K562 (cell line): ENCODE data around the gene ACTN4. TPM values are rescaled to one million over a fixed set of nuclear protein-coding genes. Genes with fewer than 3 reads are reported as not detected.

ENCODE experiments used
- ETS2 ChIP-seq: IDR thresholded peaks from 2 replicates; pipeline ENCODE4 v1.6.1; 2016; ENCODE audit warnings: borderline replicate concordance, missing genetic modification characterization, mild to moderate bottlenecking, moderate library complexity, missing compliant biosample characterization; ENCODE audit not compliant: poor library complexity, severe bottlenecking
- ETV6 ChIP-seq, 3 experiments: fragments of 150-350 bp in 1 of 3; sonication (generic) in 1 of 3; formaldehyde crosslinking in 1 of 3; IDR thresholded peaks; 2 replicates each; pipeline versions ENCODE4 v1.6.1 to v1.8.0; 2014 to 2022; ENCODE audit warnings: borderline replicate concordance in 2 of 3, low read depth in 2 of 3, antibody characterized with exemption in 1 of 3, low read length in 1 of 3, mild to moderate bottlenecking in 1 of 3, missing genetic modification reagents in 1 of 3
- GTF2E2 ChIP-seq: fragments of 200-800 bp; sonication (Bioruptor generic); IDR thresholded peaks from 2 replicates; pipeline ENCODE4 v1.6.1; 2016; ENCODE audit warnings: missing genetic modification characterization, missing compliant biosample characterization
- NFE2L1 ChIP-seq: fragments of 450-650 bp; IDR thresholded peaks from 2 replicates; pipeline ENCODE4 v1.6.1; 2016; ENCODE audit warnings: missing genetic modification characterization, low read depth, mild to moderate bottlenecking, missing compliant biosample characterization, moderate library complexity, borderline replicate concordance
- NONO ChIP-seq, 2 experiments: fragments of 200-400 bp in 1 of 2; fragments of 450-650 bp in 1 of 2; formaldehyde crosslinking in 1 of 2; IDR thresholded peaks; 2 replicates each; pipeline ENCODE4 v1.6.1; 2017; ENCODE audit warnings: low read depth in 2 of 2, mild to moderate bottlenecking in 2 of 2, moderate library complexity in 2 of 2, low read length in 1 of 2
- RREB1 ChIP-seq: fragments of 250-450 bp; sonication (Bioruptor Pico); IDR thresholded peaks from 2 replicates; pipeline ENCODE4 v1.4.0; 2020
- polyA plus RNA-seq, 8 experiments: library from polyadenylated mRNA; depleted of rRNA in 4 of 8; stranded (reverse) in 5 of 8; unstranded in 3 of 8; fragments of >200 nt; fragmentation: Nextera tagmentation in 2 of 8; fragmentation: Illumina TruSeq in 1 of 8; extraction: Ambion mirVana in 2 of 8; extraction: Trizol in 1 of 8; gene quantifications; 2 replicates each; pipeline versions ENCODE4 v1.2.1 to v1.2.3, GENCODE V29; 2011 to 2014; ENCODE audit warnings: inconsistent platforms in 1 of 8, missing spikeins in 1 of 8
- total RNA-seq, 7 experiments: library from RNA; depleted of rRNA in 6 of 7; stranded (reverse); fragments of >200 nt in 6 of 7; fragmentation: Illumina TruSeq in 2 of 7; extraction: Trizol in 2 of 7; gene quantifications; 2 replicates each; pipeline versions ENCODE4 v1.2.1 to v1.2.3, GENCODE V29; 2011 to 2021; ENCODE audit warnings: low replicate concordance in 1 of 7

ACTN4 gene
- total and polyA plus RNA-seq, 9 of the 15 experiments (the other 6 are each of a cell fraction or from before 2014, with no cell fraction given), result 3.1 to 385 (median 125) TPM

GRCh38 chr19:38697197-38697596, 49.7 kb downstream of the ACTN4 start (continued):
- TF ChIP-seq GTF2E2, result no peak
- TF ChIP-seq RREB1 (CRISPR knock-in tag), result no peak
- TF ChIP-seq ETS2 (tag), result no peak
- TF ChIP-seq ETV6 (IDR thresholded peaks at IDR 0.05; ENCODE audit: borderline replicate concordance in 1 of 2, low read depth in 2 of 2, low read length in 1 of 2), result no peak
- no peak for TF ChIP-seq ETV6 (CRISPR knock-in tag; IDR thresholded peaks at IDR 0.05; ENCODE audit: borderline replicate concordance)
- no peak for TF ChIP-seq NONO (IDR thresholded peaks at IDR 0.05; ENCODE audit: low read depth in 2 of 2, low read length in 1 of 2)
- no peak for TF ChIP-seq NFE2L1 (tag)
